Right atrium auricular region (tissue), 2 donors: ENCODE measurements around the gene COQ8A. TPM values are rescaled to one million over a fixed set of nuclear protein-coding genes. Genes with fewer than 3 reads are reported as not detected.

Experiments
- DNase-seq: peaks from one replicate; pipeline ENCODE4 v3.0.0-alpha.2; 2019; ENCODE audit warnings: low spot score
- H3K27ac ChIP-seq, 2 donors: fragments of 200-600 bp; sonication (generic); 1 replicate in 1 of 2; 2 replicates in 1 of 2; pipeline ENCODE4 v1.5.1; 2016 to 2019
- H3K27me3 ChIP-seq, 2 donors: fragments of 200-600 bp; sonication (generic); one replicate each; pipeline versions ENCODE4 v1.5.1 to v1.6.0; 2017 to 2019
- H3K36me3 ChIP-seq: fragments of 200-600 bp; sonication (generic); one replicate; pipeline ENCODE4 v1.5.1; 2016
- H3K4me1 ChIP-seq, 2 donors: fragments of 200-600 bp; sonication (generic); one replicate each; pipeline versions ENCODE4 v1.5.1 to v1.6.0; 2017 to 2019
- H3K4me3 ChIP-seq, 2 donors: fragments of 200-600 bp; sonication (generic); 1 replicate in 1 of 2; 2 replicates in 1 of 2; pipeline ENCODE4 v1.5.1; 2017 to 2019; ENCODE audit warnings: mild to moderate bottlenecking in 1 of 2, moderate library complexity in 1 of 2
- H3K9me3 ChIP-seq, 2 donors: fragments of 200-600 bp; sonication (generic); one replicate each; pipeline ENCODE4 v1.5.1; 2019
- CTCF ChIP-seq, 2 donors: fragments of 200-600 bp; sonication (generic); IDR thresholded peaks; one replicate each; pipeline ENCODE4 v1.5.1; 2019; ENCODE audit warnings: antibody characterized with exemption in 2 of 2
- total RNA-seq, 2 donors: library from RNA; depleted of rRNA; stranded (reverse); fragments of >200 nt; gene quantifications; one replicate each; pipeline ENCODE4 v1.1.0, GENCODE V29; 2016

COQ8A gene
- total RNA-seq, 2 donors from 2014 or later, result 158 to 253 TPM

GRCh38 chr1:226980122-226980560 lies 40.0 kb downstream of the COQ8A start:
- H3K36me3 ChIP-seq, result peaks cover 48% of the 10 kb centered on the region

GRCh38 chr1:226980565-226981385 lies 40.7 kb downstream of the COQ8A start:
- peak overlapping the region; percentile 91 to 97 for H3K27ac ChIP-seq
- no peaks in the 10 kb centered on the region for H3K27me3 ChIP-seq
- H3K9me3 ChIP-seq, result no peaks in the 10 kb centered on the region
- no peak for TF ChIP-seq CTCF (IDR thresholded peaks at IDR 0.05)
- peaks cover 48% of the 10 kb centered on the region for H3K36me3 ChIP-seq
- peaks cover 0 to 76% of the 10 kb centered on the region in 2 donors for H3K4me1 ChIP-seq
- no peak overlapping the region for H3K4me3 ChIP-seq
- no peak for DNase-seq

More at GRCh38 chr1:226980122-226980560, 40.0 kb downstream of the COQ8A start:
- Histone ChIP-seq H3K27me3 (no peaks in the 10 kb centered on the region), H3K27ac (peak overlapping the region; percentile 91 to 97), H3K4me3 (no peak overlapping the region), H3K4me1 (peaks cover 0 to 76% of the 10 kb centered on the region in 2 donors), H3K9me3 (no peaks in the 10 kb centered on the region)
- DNase-seq, result no peak
- no peak for TF ChIP-seq CTCF (IDR thresholded peaks at IDR 0.05)

GRCh38 chr1:226981386-226981817 lies 41.3 kb downstream of the COQ8A start:
- peaks cover 0 to 79% of the 10 kb centered on the region in 2 donors for H3K4me1 ChIP-seq
- H3K27me3 ChIP-seq, result no peaks in the 10 kb centered on the region
- no peaks in the 10 kb centered on the region for H3K9me3 ChIP-seq
- no peak for DNase-seq
- no peak for TF ChIP-seq CTCF (IDR thresholded peaks at IDR 0.05)
- H3K4me3 ChIP-seq, result no peak overlapping the region
- H3K36me3 ChIP-seq, result peaks cover 50% of the 10 kb centered on the region
- peak overlapping the region; percentile 91 to 97 for H3K27ac ChIP-seq

- Histone ChIP-seq H3K27ac (peak overlapping the region; percentile 91 to 97), H3K9me3 (no peaks in the 10 kb centered on the region), H3K36me3 (peaks cover 54% of the 10 kb centered on the region), H3K4me3 (no peak overlapping the region), H3K27me3 (no peaks in the 10 kb centered on the region), H3K4me1 (peaks cover 0 to 79% of the 10 kb centered on the region in 2 donors)
- no peak for DNase-seq
- no peak for TF ChIP-seq CTCF (IDR thresholded peaks at IDR 0.05)
These were observed 41.7 kb downstream of the COQ8A start for GRCh38 chr1:226981838-226982237.

- Histone ChIP-seq H3K4me1 (peaks cover 0 to 80% of the 10 kb centered on the region in 2 donors), H3K27me3 (no peaks in the 10 kb centered on the region), H3K27ac (peak overlapping the region; percentile 86 to 91), H3K36me3 (peaks cover 61% of the 10 kb centered on the region), H3K4me3 (no peak overlapping the region), H3K9me3 (no peaks in the 10 kb centered on the region)
- DNase-seq, result no peak
- no peak for TF ChIP-seq CTCF (IDR thresholded peaks at IDR 0.05)
These were observed 42.5 kb downstream of the COQ8A start for GRCh38 chr1:226982451-226983177.
